Measurements from ENCODE around the gene CFAP90.

DNA sequence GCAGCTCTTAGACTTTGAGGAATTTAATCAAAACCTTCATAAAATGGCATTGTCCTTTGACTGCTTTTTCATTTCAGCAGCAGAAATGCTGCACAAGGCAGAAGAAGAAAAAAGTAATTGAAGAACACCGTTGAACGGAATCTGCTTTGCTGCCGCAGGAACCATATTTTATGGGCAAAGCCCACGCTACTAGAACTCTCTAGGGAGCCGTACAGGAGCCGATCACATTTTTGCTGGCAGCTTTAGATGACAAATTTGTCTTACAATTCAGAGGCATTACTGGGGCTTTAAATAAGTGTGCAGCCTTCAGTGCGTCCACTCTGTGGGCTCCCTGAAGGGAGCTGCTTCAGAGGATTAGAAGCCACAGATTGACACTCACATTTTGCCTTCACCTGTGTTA lies 5.4 kb downstream of the CFAP90 start:
- TF ChIP-seq FOXK2 (IDR thresholded peaks at IDR 0.05) (no peak), FOXM1 (IDR thresholded peaks at IDR 0.05; ENCODE audit: borderline replicate concordance) (no peak), SP1 (IDR thresholded peaks at IDR 0.05) (no peak)
